ENCODE measurements around the gene NDUFB8.

DNA sequence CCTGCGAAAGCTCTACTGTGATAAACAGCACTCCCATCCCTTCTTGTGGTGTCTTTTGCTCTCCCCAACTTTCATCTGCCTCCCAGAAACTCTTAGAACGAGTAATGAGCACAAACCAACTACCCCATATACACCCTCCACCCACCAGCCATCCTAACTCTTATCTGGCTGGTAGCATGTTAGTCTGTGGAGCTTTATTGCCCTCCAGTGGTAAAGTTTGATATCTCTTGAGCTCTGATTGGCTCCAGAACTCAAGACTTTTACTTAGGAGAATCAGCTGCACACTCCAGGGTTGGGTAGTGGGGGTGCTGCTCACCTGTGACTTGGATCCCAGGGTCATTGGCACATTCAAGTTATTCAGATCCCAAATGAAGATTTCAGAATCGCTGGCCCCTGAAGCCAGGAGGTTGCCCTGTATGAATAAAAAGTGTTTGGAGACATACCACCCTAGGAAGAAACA, 20.9 kb downstream of the NDUFB8 start:
- TF ChIP-seq, protein P1, sequence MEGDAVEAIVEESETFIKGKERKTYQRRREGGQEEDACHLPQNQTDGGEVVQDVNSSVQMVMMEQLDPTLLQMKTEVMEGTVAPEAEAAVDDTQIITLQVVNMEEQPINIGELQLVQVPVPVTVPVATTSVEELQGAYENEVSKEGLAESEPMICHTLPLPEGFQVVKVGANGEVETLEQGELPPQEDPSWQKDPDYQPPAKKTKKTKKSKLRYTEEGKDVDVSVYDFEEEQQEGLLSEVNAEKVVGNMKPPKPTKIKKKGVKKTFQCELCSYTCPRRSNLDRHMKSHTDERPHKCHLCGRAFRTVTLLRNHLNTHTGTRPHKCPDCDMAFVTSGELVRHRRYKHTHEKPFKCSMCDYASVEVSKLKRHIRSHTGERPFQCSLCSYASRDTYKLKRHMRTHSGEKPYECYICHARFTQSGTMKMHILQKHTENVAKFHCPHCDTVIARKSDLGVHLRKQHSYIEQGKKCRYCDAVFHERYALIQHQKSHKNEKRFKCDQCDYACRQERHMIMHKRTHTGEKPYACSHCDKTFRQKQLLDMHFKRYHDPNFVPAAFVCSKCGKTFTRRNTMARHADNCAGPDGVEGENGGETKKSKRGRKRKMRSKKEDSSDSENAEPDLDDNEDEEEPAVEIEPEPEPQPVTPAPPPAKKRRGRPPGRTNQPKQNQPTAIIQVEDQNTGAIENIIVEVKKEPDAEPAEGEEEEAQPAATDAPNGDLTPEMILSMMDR (conservative IDR thresholded peaks at IDR 0.05; ENCODE audit: low read depth, low read length): peak; percentile 68
- no peak for TF ChIP-seq EZH2phosphoT487 (IDR thresholded peaks at IDR 0.05; ENCODE audit: borderline replicate concordance, low read length)

Data from PC-3 (cell line).